DND-41 (cell line): ENCODE results near the gene SGMS1.

Experiments used
- ATAC-seq: fragments of 200-7000 bp; cut with Tn5 transposase; 3 replicates; pipeline ENCODE4 v1.9.1; 2021; ENCODE audit warnings: low read depth; ENCODE audit not compliant: insufficient read depth
- DNase-seq: peaks from one replicate; pipeline ENCODE4 v3.0.0-alpha.2; 2020
- H2AFZ ChIP-seq: 2 replicates; pipeline ENCODE4 v1.6.0; 2012; ENCODE audit warnings: low read depth, low read length
- H3K27ac ChIP-seq: 2 replicates; pipeline ENCODE4 v1.5.1; 2012; ENCODE audit warnings: low read length, inconsistent platforms
- H3K27me3 ChIP-seq: fragments of 200-600 bp; sonication (generic); 2 replicates; pipeline ENCODE4 v1.6.0; 2012; ENCODE audit warnings: low read length, mild to moderate bottlenecking, inconsistent platforms; ENCODE audit not compliant: insufficient read depth, poor library complexity
- H3K36me3 ChIP-seq: 2 replicates; pipeline ENCODE4 v1.5.1; 2012; ENCODE audit warnings: low read length, inconsistent platforms; ENCODE audit not compliant: insufficient read depth
- H3K4me1 ChIP-seq: 2 replicates; pipeline ENCODE4 v1.5.1; 2012; ENCODE audit warnings: mild to moderate bottlenecking, low read length; ENCODE audit not compliant: insufficient read depth
- H3K4me2 ChIP-seq: 2 replicates; pipeline ENCODE4 v1.6.0; 2012; ENCODE audit warnings: mild to moderate bottlenecking, moderate library complexity, low read length, inconsistent platforms; ENCODE audit not compliant: insufficient read depth
- H3K4me3 ChIP-seq, 2 experiments: fragments of 200-600 bp in 1 of 2; shearing (Covaris generic) in 1 of 2; 2 replicates each; pipeline ENCODE4 v1.5.1; 2012 to 2016; ENCODE audit warnings: inconsistent platforms in 2 of 2, low read length in 2 of 2, mild to moderate bottlenecking in 2 of 2, low read depth in 1 of 2, moderate library complexity in 1 of 2
- H3K79me2 ChIP-seq: 2 replicates; pipeline ENCODE4 v1.6.0; 2012; ENCODE audit warnings: low read length, inconsistent platforms; ENCODE audit not compliant: insufficient read depth
- H3K9ac ChIP-seq: 2 replicates; pipeline ENCODE4 v1.6.0; 2012; ENCODE audit warnings: low read depth, mild to moderate bottlenecking, inconsistent platforms, low read length, moderate library complexity
- H3K9me3 ChIP-seq: 2 replicates; pipeline ENCODE4 v1.5.1; 2012; ENCODE audit warnings: low read length, moderate library complexity, mild to moderate bottlenecking, inconsistent platforms; ENCODE audit not compliant: insufficient read depth, severe bottlenecking
- H4K20me1 ChIP-seq: 2 replicates; pipeline ENCODE4 v1.6.0; 2012; ENCODE audit warnings: low read length; ENCODE audit not compliant: insufficient read depth
- CTCF ChIP-seq: IDR thresholded peaks from 2 replicates; pipeline ENCODE4 v1.5.1; 2012; ENCODE audit warnings: borderline replicate concordance, low read length, moderate library complexity, mild to moderate bottlenecking; ENCODE audit not compliant: poor library complexity, severe bottlenecking; ENCODE audit errors: extremely low read depth
- EZH2 ChIP-seq: IDR thresholded peaks from 3 replicates; pipeline ENCODE4 v1.6.1; 2012; ENCODE audit warnings: borderline replicate concordance, low read depth, mild to moderate bottlenecking, moderate library complexity, low read length, inconsistent platforms; ENCODE audit not compliant: severe bottlenecking

The SGMS1 gene

GRCh38 chr10:50375745-50376144, 248.0 kb downstream of the SGMS1 start:
- no peaks in the 10 kb centered on the region for H4K20me1 ChIP-seq
- ATAC-seq (no peak), DNase-seq (no peak)
- H2AFZ ChIP-seq = no peak overlapping the region
- H3K27ac ChIP-seq = no peak overlapping the region
- H3K36me3 ChIP-seq = no peaks in the 10 kb centered on the region
- H3K4me2 ChIP-seq = no peak overlapping the region
- H3K4me3 ChIP-seq = no peak overlapping the region
- no peaks in the 10 kb centered on the region for H3K27me3 ChIP-seq
- no peaks in the 10 kb centered on the region for H3K4me1 ChIP-seq
- no peaks in the 10 kb centered on the region for H3K79me2 ChIP-seq
- H3K9ac ChIP-seq = no peak overlapping the region
- TF ChIP-seq EZH2 (no peak), CTCF (no peak)
- no peaks in the 10 kb centered on the region for H3K9me3 ChIP-seq

GRCh38 chr10:50375051-50375452, 248.7 kb downstream of the SGMS1 start:
- DNase-seq = no peak
- no peak for TF ChIP-seq EZH2
- TF ChIP-seq CTCF = no peak
- H2AFZ ChIP-seq = no peak overlapping the region
- H3K36me3 ChIP-seq = no peaks in the 10 kb centered on the region
- H3K79me2 ChIP-seq = no peaks in the 10 kb centered on the region
- H3K9me3 ChIP-seq = no peaks in the 10 kb centered on the region
- no peak overlapping the region for H3K4me2 ChIP-seq
- H3K4me3 ChIP-seq = no peak overlapping the region
- H4K20me1 ChIP-seq = no peaks in the 10 kb centered on the region
- no peaks in the 10 kb centered on the region for H3K4me1 ChIP-seq
- H3K27me3 ChIP-seq = no peaks in the 10 kb centered on the region
- no peak overlapping the region for H3K9ac ChIP-seq
- H3K27ac ChIP-seq = no peak overlapping the region
- ATAC-seq = no peak

GRCh38 chr10:50373821-50374501, 249.8 kb downstream of the SGMS1 start:
- H3K79me2 ChIP-seq = no peaks in the 10 kb centered on the region
- no peaks in the 10 kb centered on the region for H3K36me3 ChIP-seq

More at GRCh38 chr10:50373821-50374501, 249.8 kb downstream of the SGMS1 start:
- Histone ChIP-seq H4K20me1 (no peaks in the 10 kb centered on the region), H3K9ac (no peak overlapping the region), H3K4me1 (no peaks in the 10 kb centered on the region), H3K9me3 (no peaks in the 10 kb centered on the region), H3K4me2 (no peak overlapping the region), H3K27ac (no peak overlapping the region), H2AFZ (no peak overlapping the region), H3K4me3 (no peak overlapping the region), H3K27me3 (no peaks in the 10 kb centered on the region)
- ATAC-seq (no peak), DNase-seq (no peak)
- TF ChIP-seq EZH2 = no peak
- TF ChIP-seq CTCF = no peak
